Prostate gland (tissue), 2 donors: ENCODE measurements around the gene UFD1.

ENCODE experiments used
- CTCF ChIP-seq, 4 experiments: fragments of 200-600 bp in 2 of 4; fragments of 450-650 bp in 2 of 4; sonication (generic) in 2 of 4; IDR thresholded peaks; 1 replicate in 3 of 4; 2 replicates in 1 of 4; pipeline ENCODE4 v1.5.1; 2016 to 2019; ENCODE audit warnings: antibody characterized with exemption in 4 of 4, mild to moderate bottlenecking in 2 of 4, moderate library complexity in 2 of 4
- POLR2A ChIP-seq: fragments of 450-650 bp; IDR thresholded peaks from one replicate; pipeline ENCODE4 v1.6.1; 2016; ENCODE audit warnings: antibody characterized with exemption, mild to moderate bottlenecking

- TF ChIP-seq CTCF (IDR thresholded peaks at IDR 0.05) (no peak), POLR2A (no peak)
Measured at GRCh38 chr22:19420321-19420720, 58.7 kb downstream of the UFD1 start.
